ENCODE measurements around the gene ADAMTS17. TPM values are rescaled to one million over a fixed set of nuclear protein-coding genes. Genes with fewer than 3 reads are reported as not detected.

The ADAMTS17 gene
- total RNA-seq, 1 experiment from 2014 or later = 1.6 TPM

DNA sequence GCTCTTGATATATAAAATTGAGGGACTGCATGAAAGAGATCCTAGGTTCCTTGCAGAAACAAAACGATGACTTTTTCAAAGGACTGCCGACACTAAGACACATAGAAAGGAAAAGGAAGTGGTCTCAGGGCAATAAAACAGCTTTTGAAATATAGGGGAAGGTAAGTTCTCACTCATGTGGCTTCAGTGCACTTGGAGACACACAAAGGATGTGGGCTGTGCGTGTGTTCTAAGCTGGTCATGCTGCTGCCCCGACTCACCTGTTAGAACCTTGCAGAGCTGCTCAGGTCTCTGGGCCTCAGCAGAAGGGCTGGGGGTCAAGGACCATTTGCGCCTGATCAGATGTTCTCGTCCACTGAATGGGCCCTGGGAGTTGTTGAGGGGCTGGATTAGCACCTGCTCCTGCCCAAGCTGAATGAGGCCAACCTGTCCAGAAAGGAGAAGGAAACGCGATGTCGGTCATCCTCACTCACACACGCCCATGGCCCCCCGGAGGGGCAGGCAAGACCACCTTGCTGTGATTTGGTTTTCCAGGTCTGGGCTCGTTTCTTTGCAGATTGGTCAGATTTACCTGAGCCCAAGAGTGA is 11.1 kb downstream of the ADAMTS17 start:
- no peaks in the 10 kb centered on the region for H3K4me1 ChIP-seq (ENCODE audit: control insufficient read depth, insufficient read depth, low read length)
- DNase-seq (ENCODE audit: low read depth, low spot score) = no peak
- in situ Hi-C loops (cut with HindIII; ENCODE audit: low pct_unique_long_range_greater_than_20kb, low sequenced_read_pairs) (no loop called here), intact Hi-C loops (cut with micrococcal nuclease; ENCODE audit: unreplicated experiment) (no loop called here)
- no peak for ATAC-seq
- H3K9me3 ChIP-seq (ENCODE audit: control insufficient read depth, insufficient read depth, low read depth, low read length) = no peaks in the 10 kb centered on the region
- ChIA-PET CTCF (no interaction called here), POLR2A (no interaction called here)
- TF ChIP-seq SIN3A (IDR thresholded peaks at IDR 0.05; ENCODE audit: borderline replicate concordance, insufficient read depth, low read depth, low read length) (no peak), TCF7L2 (IDR thresholded peaks at IDR 0.05; ENCODE audit: low read depth, low read length) (no peak), POLR2AphosphoS5 (IDR thresholded peaks at IDR 0.05; ENCODE audit: low read depth, low read length) (no peak)
- TF ChIP-seq, protein P1, sequence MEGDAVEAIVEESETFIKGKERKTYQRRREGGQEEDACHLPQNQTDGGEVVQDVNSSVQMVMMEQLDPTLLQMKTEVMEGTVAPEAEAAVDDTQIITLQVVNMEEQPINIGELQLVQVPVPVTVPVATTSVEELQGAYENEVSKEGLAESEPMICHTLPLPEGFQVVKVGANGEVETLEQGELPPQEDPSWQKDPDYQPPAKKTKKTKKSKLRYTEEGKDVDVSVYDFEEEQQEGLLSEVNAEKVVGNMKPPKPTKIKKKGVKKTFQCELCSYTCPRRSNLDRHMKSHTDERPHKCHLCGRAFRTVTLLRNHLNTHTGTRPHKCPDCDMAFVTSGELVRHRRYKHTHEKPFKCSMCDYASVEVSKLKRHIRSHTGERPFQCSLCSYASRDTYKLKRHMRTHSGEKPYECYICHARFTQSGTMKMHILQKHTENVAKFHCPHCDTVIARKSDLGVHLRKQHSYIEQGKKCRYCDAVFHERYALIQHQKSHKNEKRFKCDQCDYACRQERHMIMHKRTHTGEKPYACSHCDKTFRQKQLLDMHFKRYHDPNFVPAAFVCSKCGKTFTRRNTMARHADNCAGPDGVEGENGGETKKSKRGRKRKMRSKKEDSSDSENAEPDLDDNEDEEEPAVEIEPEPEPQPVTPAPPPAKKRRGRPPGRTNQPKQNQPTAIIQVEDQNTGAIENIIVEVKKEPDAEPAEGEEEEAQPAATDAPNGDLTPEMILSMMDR (IDR thresholded peaks at IDR 0.05) = no peak
- TF ChIP-seq, protein P2, sequence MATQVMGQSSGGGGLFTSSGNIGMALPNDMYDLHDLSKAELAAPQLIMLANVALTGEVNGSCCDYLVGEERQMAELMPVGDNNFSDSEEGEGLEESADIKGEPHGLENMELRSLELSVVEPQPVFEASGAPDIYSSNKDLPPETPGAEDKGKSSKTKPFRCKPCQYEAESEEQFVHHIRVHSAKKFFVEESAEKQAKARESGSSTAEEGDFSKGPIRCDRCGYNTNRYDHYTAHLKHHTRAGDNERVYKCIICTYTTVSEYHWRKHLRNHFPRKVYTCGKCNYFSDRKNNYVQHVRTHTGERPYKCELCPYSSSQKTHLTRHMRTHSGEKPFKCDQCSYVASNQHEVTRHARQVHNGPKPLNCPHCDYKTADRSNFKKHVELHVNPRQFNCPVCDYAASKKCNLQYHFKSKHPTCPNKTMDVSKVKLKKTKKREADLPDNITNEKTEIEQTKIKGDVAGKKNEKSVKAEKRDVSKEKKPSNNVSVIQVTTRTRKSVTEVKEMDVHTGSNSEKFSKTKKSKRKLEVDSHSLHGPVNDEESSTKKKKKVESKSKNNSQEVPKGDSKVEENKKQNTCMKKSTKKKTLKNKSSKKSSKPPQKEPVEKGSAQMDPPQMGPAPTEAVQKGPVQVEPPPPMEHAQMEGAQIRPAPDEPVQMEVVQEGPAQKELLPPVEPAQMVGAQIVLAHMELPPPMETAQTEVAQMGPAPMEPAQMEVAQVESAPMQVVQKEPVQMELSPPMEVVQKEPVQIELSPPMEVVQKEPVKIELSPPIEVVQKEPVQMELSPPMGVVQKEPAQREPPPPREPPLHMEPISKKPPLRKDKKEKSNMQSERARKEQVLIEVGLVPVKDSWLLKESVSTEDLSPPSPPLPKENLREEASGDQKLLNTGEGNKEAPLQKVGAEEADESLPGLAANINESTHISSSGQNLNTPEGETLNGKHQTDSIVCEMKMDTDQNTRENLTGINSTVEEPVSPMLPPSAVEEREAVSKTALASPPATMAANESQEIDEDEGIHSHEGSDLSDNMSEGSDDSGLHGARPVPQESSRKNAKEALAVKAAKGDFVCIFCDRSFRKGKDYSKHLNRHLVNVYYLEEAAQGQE (IDR thresholded peaks at IDR 0.05; ENCODE audit: insufficient read depth in 1 of 2, low read depth in 2 of 2, low read length in 1 of 2) = no peak
- no peak overlapping the region for H3K27ac ChIP-seq (ENCODE audit: low read length)
- BruUV-seq (replicated peaks) = no TSS peak
- H3K4me3 ChIP-seq (ENCODE audit: low read depth in 2 of 2, low read length in 2 of 2) = no peak overlapping the region
- no peaks in the 10 kb centered on the region; the same call in 1 of the 2 replicates for H3K27me3 ChIP-seq (ENCODE audit: control insufficient read depth, insufficient read depth, low read length)
- H3K36me3 ChIP-seq (ENCODE audit: control insufficient read depth, insufficient read depth, low read length) = no peaks in the 10 kb centered on the region

DNA sequence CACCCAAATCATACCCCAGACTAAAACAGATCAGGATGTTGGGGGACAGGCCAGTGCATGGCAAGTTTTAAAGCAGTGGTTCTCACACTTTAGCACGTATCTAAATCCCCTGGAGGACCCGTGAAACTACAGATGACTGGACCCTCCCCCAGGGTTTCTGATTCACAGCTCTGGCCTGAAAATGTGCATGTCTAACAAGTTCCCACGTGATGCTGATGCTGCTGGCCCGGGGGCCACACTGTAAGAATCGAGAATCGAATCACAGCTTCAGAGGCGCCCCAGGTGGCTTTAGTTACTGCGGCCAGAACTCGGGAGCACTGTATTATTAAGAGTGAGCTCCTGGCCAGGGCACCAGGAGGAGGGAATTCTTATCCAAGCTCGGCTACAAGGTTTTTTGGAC is 11.6 kb downstream of the ADAMTS17 start:
- DNase-seq (ENCODE audit: low read depth, low spot score) (no peak), ATAC-seq (no peak)
- H3K4me1 ChIP-seq (ENCODE audit: control insufficient read depth, insufficient read depth, low read length) = no peaks in the 10 kb centered on the region
- H3K4me3 ChIP-seq (ENCODE audit: low read depth in 2 of 2, low read length in 2 of 2) = no peak overlapping the region
- intact Hi-C loops (cut with micrococcal nuclease; ENCODE audit: unreplicated experiment) = no loop called here
- no peaks in the 10 kb centered on the region for H3K9me3 ChIP-seq (ENCODE audit: control insufficient read depth, insufficient read depth, low read depth, low read length)
- no peak overlapping the region for H3K27ac ChIP-seq (ENCODE audit: low read length)
- no peaks in the 10 kb centered on the region for H3K36me3 ChIP-seq (ENCODE audit: control insufficient read depth, insufficient read depth, low read length)
- TF ChIP-seq, protein P2 (IDR thresholded peaks at IDR 0.05; ENCODE audit: insufficient read depth in 1 of 2, low read depth in 2 of 2, low read length in 1 of 2) = no peak
- no peak for TF ChIP-seq POLR2AphosphoS5 (IDR thresholded peaks at IDR 0.05; ENCODE audit: low read depth, low read length)
- TF ChIP-seq SIN3A (IDR thresholded peaks at IDR 0.05; ENCODE audit: borderline replicate concordance, insufficient read depth, low read depth, low read length) = no peak
- CTCF ChIA-PET = no interaction called here
- in situ Hi-C loops (cut with HindIII; ENCODE audit: low pct_unique_long_range_greater_than_20kb, low sequenced_read_pairs) = no loop called here
- POLR2A ChIA-PET = no interaction called here
- BruUV-seq (replicated peaks) = no TSS peak
- no peaks in the 10 kb centered on the region; the same call in 1 of the 2 replicates for H3K27me3 ChIP-seq (ENCODE audit: control insufficient read depth, insufficient read depth, low read length)
